HFFc6 (cell line): ENCODE measurements around the gene KRTAP10-11. TPM values are rescaled to one million over a fixed set of nuclear protein-coding genes. Genes with fewer than 3 reads are reported as not detected.
"Not testable (repeated sequence)": the region's sequence is repeated elsewhere in the genome, so short reads cannot be mapped to it uniquely, and the experiment has no call there.

Experiments used
- DNase-seq: peaks from one replicate; pipeline ENCODE4 v3.0.0-alpha.2; 2018
- H3K27ac Mint-ChIP-seq: 2 replicates; pipeline ENCODE4 v1.8.0; 2020; ENCODE audit warnings: mild to moderate bottlenecking, mixed read lengths
- H3K27me3 Mint-ChIP-seq: 2 replicates; pipeline ENCODE4 v1.8.0; 2021; ENCODE audit warnings: mild to moderate bottlenecking, moderate library complexity, mixed read lengths; ENCODE audit not compliant: insufficient read depth
- H3K36me3 Mint-ChIP-seq: 2 replicates; pipeline ENCODE4 v1.8.0; 2021; ENCODE audit warnings: low read depth, mixed read lengths
- H3K4me1 Mint-ChIP-seq: 2 replicates; pipeline ENCODE4 v1.8.0; 2020; ENCODE audit warnings: low read depth, mixed read lengths
- H3K4me3 Mint-ChIP-seq: 2 replicates; pipeline ENCODE4 v1.8.0; 2020; ENCODE audit warnings: mild to moderate bottlenecking, moderate library complexity, mixed read lengths
- H3K9me3 Mint-ChIP-seq: 2 replicates; pipeline ENCODE4 v1.8.0; 2020; ENCODE audit warnings: mild to moderate bottlenecking, mixed read lengths
- CTCF ChIP-seq: fragments of 200-600 bp; sonication (generic); IDR thresholded peaks from 2 replicates; pipeline ENCODE4 v1.5.0; 2021; ENCODE audit warnings: antibody characterized with exemption, mild to moderate bottlenecking
- total RNA-seq, 6 experiments: library from RNA; stranded (reverse); fragmentation: NEBNext Ultra II Directional; extraction: Animal tissue kit (Norgen Biotek cat#: 25700); gene quantifications; 2 replicates in 1 of 6; 3 replicates in 5 of 6; pipeline ENCODE4 v1.2.3, GENCODE V29; 2021

Gene KRTAP10-11
- total RNA-seq, 6 experiments from 2014 or later, result not detected

GRCh38 chr21:44630440-44630839 is 15.8 kb upstream of the KRTAP10-11 start:
- H3K27ac Mint-ChIP-seq, result no peak overlapping the region
- H3K9me3 Mint-ChIP-seq, result peaks cover 46% of the 10 kb centered on the region
- no peak for DNase-seq
- H3K36me3 Mint-ChIP-seq, result peaks cover 10% of the 10 kb centered on the region; the same call in 1 of the 2 replicates
- H3K4me1 Mint-ChIP-seq, result no peaks in the 10 kb centered on the region
- H3K27me3 Mint-ChIP-seq, result peaks cover 3% of the 10 kb centered on the region
- no peak overlapping the region for H3K4me3 Mint-ChIP-seq
- TF ChIP-seq CTCF, result no peak

GRCh38 chr21:44632067-44632466 is 14.1 kb upstream of the KRTAP10-11 start:
- H3K27ac Mint-ChIP-seq, result no peak overlapping the region
- no peak overlapping the region for H3K4me3 Mint-ChIP-seq
- H3K4me1 Mint-ChIP-seq, result no peaks in the 10 kb centered on the region
- H3K27me3 Mint-ChIP-seq, result peaks cover 2% of the 10 kb centered on the region
- DNase-seq, result no peak
- TF ChIP-seq CTCF, result no peak
- peaks cover 10% of the 10 kb centered on the region; the same call in 1 of the 2 replicates for H3K36me3 Mint-ChIP-seq
- H3K9me3 Mint-ChIP-seq, result peaks cover 37% of the 10 kb centered on the region

- no peaks in the 10 kb centered on the region for H3K4me1 Mint-ChIP-seq
- peaks cover 6% of the 10 kb centered on the region for H3K27me3 Mint-ChIP-seq
- no peak overlapping the region for H3K4me3 Mint-ChIP-seq
- TF ChIP-seq CTCF, result no peak
- peaks cover 10% of the 10 kb centered on the region for H3K36me3 Mint-ChIP-seq
- H3K9me3 Mint-ChIP-seq, result peaks cover 34% of the 10 kb centered on the region
- DNase-seq, result no peak
- no peak overlapping the region for H3K27ac Mint-ChIP-seq
Observed at GRCh38 chr21:44636209-44637017, 9.8 kb upstream of the KRTAP10-11 start.

- TF ChIP-seq CTCF, result no peak
- Mint-ChIP-seq H3K36me3 (peaks cover 5% of the 10 kb centered on the region; the same call in 1 of the 2 replicates), H3K4me1 (no peaks in the 10 kb centered on the region), H3K9me3 (peaks cover 29% of the 10 kb centered on the region), H3K27me3 (peaks cover 8% of the 10 kb centered on the region), H3K27ac (no peak within 1 kb of the TSS), H3K4me3 (no peak within 1 kb of the TSS)
- DNase-seq, result no peak
Observed at GRCh38 chr21:44637018-44637850, 9.0 kb upstream of the KRTAP10-11 start, which contains the start of gene KRTAP10-10. TSS of gene KRTAP10-10 (plus strand) at chr21:44637356. CDS start at chr21:44637418, 62 bp downstream.

- H3K27me3 Mint-ChIP-seq, H3K4me3 Mint-ChIP-seq, H3K36me3 Mint-ChIP-seq, H3K27ac Mint-ChIP-seq, DNase-seq, H3K4me1 Mint-ChIP-seq: not testable (repeated sequence)
- peaks cover 25% of the 10 kb centered on the region; the same call in 1 of the 2 replicates for H3K9me3 Mint-ChIP-seq
Observed at GRCh38 chr21:44637851-44638348, 8.3 kb upstream of the KRTAP10-11 start.

- H3K4me1 Mint-ChIP-seq, DNase-seq, H3K36me3 Mint-ChIP-seq, H3K4me3 Mint-ChIP-seq, H3K27me3 Mint-ChIP-seq, H3K27ac Mint-ChIP-seq: not testable (repeated sequence)
- peaks cover 34% of the 10 kb centered on the region for H3K9me3 Mint-ChIP-seq
Observed at GRCh38 chr21:44638506-44639330, 7.5 kb upstream of the KRTAP10-11 start.
